HepG2 (cell line): ENCODE measurements around the gene SNX21. TPM values are rescaled to one million over a fixed set of nuclear protein-coding genes. Genes with fewer than 3 reads are reported as not detected.

Experiments
- AGO1 ChIP-seq: fragments of 200-400 bp; formaldehyde crosslinking; IDR thresholded peaks from 2 replicates; pipeline ENCODE4 v1.6.1; 2017; ENCODE audit warnings: mild to moderate bottlenecking, low read depth, low read length, moderate library complexity; ENCODE audit not compliant: poor library complexity, severe bottlenecking
- CBFB ChIP-seq: sonication (generic); formaldehyde crosslinking; IDR thresholded peaks from 2 replicates; pipeline ENCODE4 v1.4.0; 2020; ENCODE audit warnings: missing genetic modification reagents
- CCDC6 ChIP-seq: sonication (generic); formaldehyde crosslinking; IDR thresholded peaks from 2 replicates; pipeline ENCODE4 v1.8.1; 2022; ENCODE audit warnings: mild to moderate bottlenecking, missing genetic modification reagents, moderate library complexity
- DBP ChIP-seq: sonication (generic); formaldehyde crosslinking; IDR thresholded peaks from 2 replicates; pipeline ENCODE4 v1.4.0; 2020; ENCODE audit warnings: missing genetic modification reagents; ENCODE audit errors: not compliant biosample characterization
- DR1 ChIP-seq: sonication (generic); formaldehyde crosslinking; IDR thresholded peaks from 2 replicates; pipeline ENCODE4 v1.8.0; 2021; ENCODE audit warnings: mild to moderate bottlenecking, missing genetic modification reagents, inconsistent platforms
- FOXC1 ChIP-seq: sonication (generic); formaldehyde crosslinking; IDR thresholded peaks from 2 replicates; pipeline ENCODE4 v1.8.0; 2022; ENCODE audit warnings: mild to moderate bottlenecking, missing genetic modification reagents, borderline replicate concordance
- FOXK1 ChIP-seq: sonication (generic); formaldehyde crosslinking; IDR thresholded peaks from 2 replicates; pipeline ENCODE4 v1.4.0; 2020; ENCODE audit warnings: low read depth, missing genetic modification reagents, borderline replicate concordance
- GMEB1 ChIP-seq: sonication (generic); formaldehyde crosslinking; IDR thresholded peaks from 2 replicates; pipeline ENCODE4 v1.5.1; 2020; ENCODE audit warnings: missing genetic modification reagents, mild to moderate bottlenecking, borderline replicate concordance
- NCOA1 ChIP-seq: sonication (generic); formaldehyde crosslinking; IDR thresholded peaks from 2 replicates; pipeline ENCODE4 v1.9.0; 2021; ENCODE audit warnings: missing genetic modification reagents
- NCOA5 ChIP-seq: sonication (generic); formaldehyde crosslinking; IDR thresholded peaks from 2 replicates; pipeline ENCODE4 v1.4.0; 2020; ENCODE audit warnings: missing genetic modification reagents
- ONECUT2 ChIP-seq: sonication (generic); formaldehyde crosslinking; IDR thresholded peaks from 2 replicates; pipeline ENCODE4 v1.4.0; 2020; ENCODE audit warnings: missing genetic modification reagents
- RBFOX2 ChIP-seq: fragments of 200-400 bp; formaldehyde crosslinking; IDR thresholded peaks from 2 replicates; pipeline ENCODE4 v1.6.1; 2017; ENCODE audit warnings: low read depth, mild to moderate bottlenecking, low read length
- REST ChIP-seq, 2 experiments: IDR thresholded peaks; 2 replicates each; pipeline ENCODE4 v1.6.1; 2011 to 2012; ENCODE audit warnings: low read length in 2 of 2, borderline replicate concordance in 1 of 2, low read depth in 1 of 2, mild to moderate bottlenecking in 1 of 2, moderate library complexity in 1 of 2
- SNRNP70 ChIP-seq: fragments of 200-400 bp; formaldehyde crosslinking; IDR thresholded peaks from 2 replicates; pipeline ENCODE4 v1.6.1; 2017; ENCODE audit warnings: mild to moderate bottlenecking, low read depth, low read length, moderate library complexity
- SYNCRIP ChIP-seq: fragments of 200-400 bp; formaldehyde crosslinking; IDR thresholded peaks from 2 replicates; pipeline ENCODE4 v1.6.1; 2018; ENCODE audit warnings: mild to moderate bottlenecking, low read depth, low read length; ENCODE audit not compliant: insufficient read depth
- TARDBP ChIP-seq: sonication (generic); formaldehyde crosslinking; IDR thresholded peaks from 2 replicates; pipeline ENCODE4 v1.8.0; 2022; ENCODE audit warnings: mild to moderate bottlenecking, missing genetic modification reagents
- TEAD3 ChIP-seq: optimal IDR thresholded peaks from 2 replicates; pipeline ENCODE3; 2016; ENCODE audit warnings: borderline replicate concordance
- TOPORS ChIP-seq: sonication (generic); formaldehyde crosslinking; IDR thresholded peaks from 2 replicates; pipeline ENCODE4 v1.8.0; 2023; ENCODE audit warnings: mild to moderate bottlenecking, missing genetic modification reagents
- ZBTB43 ChIP-seq: sonication (generic); formaldehyde crosslinking; conservative IDR thresholded peaks from 2 replicates; pipeline ENCODE4 v1.4.0; 2020; ENCODE audit warnings: missing genetic modification reagents
- ZNF30 ChIP-seq: sonication (generic); formaldehyde crosslinking; IDR thresholded peaks from 2 replicates; pipeline ENCODE4 v1.5.0; 2020; ENCODE audit warnings: mild to moderate bottlenecking, missing genetic modification reagents
- ZNF546 ChIP-seq: sonication (generic); formaldehyde crosslinking; conservative IDR thresholded peaks from 2 replicates; pipeline ENCODE4 v1.8.1; 2023; ENCODE audit warnings: mild to moderate bottlenecking, missing genetic modification reagents
- polyA plus RNA-seq, 8 experiments: library from polyadenylated mRNA; depleted of rRNA in 3 of 8; stranded (reverse) in 7 of 8; unstranded in 1 of 8; fragments of >200 nt; fragmentation: Illumina TruSeq in 4 of 8; extraction: Trizol in 4 of 8; gene quantifications; 2 replicates each; pipeline versions ENCODE4 v1.2.1 to v1.2.3, GENCODE V29; 2011 to 2016; ENCODE audit warnings: low read depth in 4 of 8, missing spikeins in 1 of 8, mixed read lengths in 1 of 8; ENCODE audit not compliant: insufficient read depth in 1 of 8
- total RNA-seq, 5 experiments: library from RNA; depleted of rRNA; stranded (reverse); fragments of >200 nt; fragmentation: Illumina TruSeq; extraction: Trizol; gene quantifications; 2 replicates each; pipeline ENCODE4 v1.2.3, GENCODE V29; 2016; ENCODE audit warnings: low read depth in 1 of 5

Gene SNX21
- total and polyA plus RNA-seq, 2 of the 13 experiments (the other 11 are each of a cell fraction or from before 2014, with no cell fraction given), result 7.7 to 12.8 TPM

- TF ChIP-seq ZNF546, result peak; percentile 23; the same call in 1 of the 2 replicates
- peak; percentile 16; the same call in 1 of the 2 replicates for TF ChIP-seq ZBTB43
- 0 out of 2 replicates have a peak, but pooled peaks have one; percentile 66 for TF ChIP-seq TARDBP
- TF ChIP-seq DBP (CRISPR knock-in tag), result peak; percentile 78
- peak; percentile 85 for TF ChIP-seq CBFB (CRISPR knock-in tag)
- TF ChIP-seq SYNCRIP, result no peak
- peak; percentile 94 for TF ChIP-seq RBFOX2
- no peak; the same call in 1 of the 2 replicates for TF ChIP-seq DR1 (CRISPR knock-in tag)
- TF ChIP-seq TOPORS (CRISPR knock-in tag), result no peak; the same call in 1 of the 2 replicates
- no peak for TF ChIP-seq REST (IDR thresholded peaks at IDR 0.05; ENCODE audit: borderline replicate concordance in 1 of 2, low read depth in 1 of 2, low read length in 2 of 2)
- no peak for TF ChIP-seq AGO1
- no peak for TF ChIP-seq ONECUT2 (CRISPR knock-in tag)
- peak; percentile 95 for TF ChIP-seq TEAD3 (CRISPR knock-in tag)
- 0 out of 2 replicates have a peak, but pooled peaks have one; percentile 13 for TF ChIP-seq NCOA1
- peak; percentile 69; the same call in 1 of the 2 replicates for TF ChIP-seq ZNF30 (CRISPR knock-in tag)
- TF ChIP-seq CCDC6, result peak; percentile 97
- peak; percentile 63; the same call in 1 of the 2 replicates for TF ChIP-seq FOXK1 (CRISPR knock-in tag)
- TF ChIP-seq SNRNP70, result no peak
- no peak; the same call in none of the 2 replicates for TF ChIP-seq GMEB1 (CRISPR knock-in tag)
- TF ChIP-seq NCOA5 (CRISPR knock-in tag), result no peak
- 0 out of 2 replicates have a peak, but pooled peaks have one; percentile 20 for TF ChIP-seq FOXC1 (CRISPR knock-in tag)
Measured at GRCh38 chr20:45890077-45890984, 56.7 kb downstream of the SNX21 start (continued).
